ENCODE results near the gene LENG1. TPM values are rescaled to one million over a fixed set of nuclear protein-coding genes. Genes with fewer than 3 reads are reported as not detected.

LENG1 gene
- total and polyA plus RNA-seq, 9 of the 15 experiments (the other 6 are each of a cell fraction or from before 2014, with no cell fraction given), result 0.30 to 10.5 (median 4.7) TPM

GRCh38 chr19:54128441-54128725 is 31.1 kb downstream of the LENG1 start (continued):
- TF ChIP-seq REST (IDR thresholded peaks at IDR 0.05; ENCODE audit: borderline replicate concordance), result no peak
- TF ChIP-seq REST (CRISPR knock-in tag; IDR thresholded peaks at IDR 0.05; ENCODE audit: low read depth), result no peak
- TF ChIP-seq RNF219 (CRISPR knock-in tag; IDR thresholded peaks at IDR 0.05), result no peak
- TF ChIP-seq NCOA2 (IDR thresholded peaks at IDR 0.05; ENCODE audit: partially characterized antibody in 2 of 2), result no peak
- no peak for TF ChIP-seq ZNF347 (CRISPR knock-in tag; IDR thresholded peaks at IDR 0.05; ENCODE audit: low read depth)
- TF ChIP-seq ZNF766 (CRISPR knock-in tag; conservative IDR thresholded peaks at IDR 0.05), result no peak
- no peak for TF ChIP-seq ZBTB12 (CRISPR knock-in tag; IDR thresholded peaks at IDR 0.05)
- no peak for TF ChIP-seq E2F6 (IDR thresholded peaks at IDR 0.05; ENCODE audit: borderline replicate concordance in 1 of 2, extremely low read depth in 1 of 2, insufficient read depth in 1 of 2, insufficient read length in 1 of 2, low read depth in 1 of 2, low read length in 1 of 2, poor library complexity in 1 of 2, severe bottlenecking in 1 of 2)
- no peak for TF ChIP-seq EZH2 (IDR thresholded peaks at IDR 0.05; ENCODE audit: borderline replicate concordance, low read depth, low read length)

Measured in K562 (cell line).